Measurements from ENCODE around the gene EHD3. TPM values are rescaled to one million over a fixed set of nuclear protein-coding genes. Genes with fewer than 3 reads are reported as not detected.

EHD3 gene
- total RNA-seq, 1 donor from 2014 or later: 3.9 TPM

- Histone ChIP-seq H3K4me1 (no peaks in the 10 kb centered on the region), H3K27me3 (no peaks in the 10 kb centered on the region), H3K4me2 (no peak overlapping the region), H3K79me2 (ENCODE audit: low read depth) (no peaks in the 10 kb centered on the region), H2AFZ (replicated peaks) (no peak overlapping the region), H3K4me3 (no peak overlapping the region), H3K27ac (no peak overlapping the region), H3K36me3 (no peaks in the 10 kb centered on the region), H4K20me1 (ENCODE audit: low read depth) (no peaks in the 10 kb centered on the region), H3K9me3 (ENCODE audit: low read depth) (no peaks in the 10 kb centered on the region), H3K9ac (no peak overlapping the region), H3F3A (ENCODE audit: low read depth) (no peaks in the 10 kb centered on the region)
- Mint-ChIP-seq H3K27me3 (ENCODE audit: insufficient read depth, low read depth) (peaks cover 7% of the 10 kb centered on the region), H3K4me1 (peaks cover 7% of the 10 kb centered on the region), H3K27ac (no peak overlapping the region), H3K9me3 (no peaks in the 10 kb centered on the region), H3K4me3 (no peak overlapping the region), H3K36me3 (no peaks in the 10 kb centered on the region)
- TF ChIP-seq EZH2phosphoT487 (IDR thresholded peaks at IDR 0.05) (no peak), CTCF (IDR thresholded peaks at IDR 0.05) (no peak), EZH2 (IDR thresholded peaks at IDR 0.05) (no peak)
- DNase-seq (ENCODE audit: low spot score): no peak
Observed at GRCh38 chr2:31227110-31227509, 6.8 kb upstream of the EHD3 start.

GRCh38 chr2:31227711-31228125, 6.2 kb upstream of the EHD3 start:
- TF ChIP-seq CTCF (IDR thresholded peaks at IDR 0.05) (no peak), EZH2phosphoT487 (IDR thresholded peaks at IDR 0.05) (no peak), EZH2 (IDR thresholded peaks at IDR 0.05) (no peak)
- H2AFZ ChIP-seq (replicated peaks): no peak overlapping the region
- no peak overlapping the region for H3K4me3 Mint-ChIP-seq
- peaks cover 12% of the 10 kb centered on the region for H3K4me1 Mint-ChIP-seq
- no peaks in the 10 kb centered on the region for H3K4me1 ChIP-seq
- no peak overlapping the region for H3K4me3 ChIP-seq
- no peak for DNase-seq (ENCODE audit: low spot score)
- no peaks in the 10 kb centered on the region for H3F3A ChIP-seq (ENCODE audit: low read depth)
- no peaks in the 10 kb centered on the region for H3K9me3 Mint-ChIP-seq
- no peak overlapping the region for H3K27ac ChIP-seq
- H3K9ac ChIP-seq: no peak overlapping the region
- H3K36me3 Mint-ChIP-seq: no peaks in the 10 kb centered on the region
- peaks cover 7% of the 10 kb centered on the region for H3K27me3 Mint-ChIP-seq (ENCODE audit: insufficient read depth, low read depth)
- H3K4me2 ChIP-seq: no peak overlapping the region
- no peaks in the 10 kb centered on the region for H4K20me1 ChIP-seq (ENCODE audit: low read depth)
- no peaks in the 10 kb centered on the region for H3K9me3 ChIP-seq (ENCODE audit: low read depth)
- no peak overlapping the region for H3K27ac Mint-ChIP-seq
- H3K36me3 ChIP-seq: no peaks in the 10 kb centered on the region
- no peaks in the 10 kb centered on the region for H3K79me2 ChIP-seq (ENCODE audit: low read depth)
- H3K27me3 ChIP-seq: no peaks in the 10 kb centered on the region

GRCh38 chr2:31228717-31229116, 5.2 kb upstream of the EHD3 start:
- peaks cover 3% of the 10 kb centered on the region for H3K4me1 ChIP-seq
- DNase-seq (ENCODE audit: low spot score): no peak

More at GRCh38 chr2:31228717-31229116, 5.2 kb upstream of the EHD3 start:
- Histone ChIP-seq H3K27me3 (no peaks in the 10 kb centered on the region), H3K79me2 (ENCODE audit: low read depth) (no peaks in the 10 kb centered on the region), H4K20me1 (ENCODE audit: low read depth) (no peaks in the 10 kb centered on the region), H3K4me2 (no peak overlapping the region), H3K4me3 (no peak overlapping the region), H3K9ac (no peak overlapping the region), H3K9me3 (ENCODE audit: low read depth) (no peaks in the 10 kb centered on the region), H3K27ac (no peak overlapping the region), H3F3A (ENCODE audit: low read depth) (no peaks in the 10 kb centered on the region), H2AFZ (replicated peaks) (no peak overlapping the region), H3K36me3 (no peaks in the 10 kb centered on the region)
- no peak overlapping the region for H3K27ac Mint-ChIP-seq
- no peaks in the 10 kb centered on the region for H3K9me3 Mint-ChIP-seq
- H3K36me3 Mint-ChIP-seq: no peaks in the 10 kb centered on the region
- H3K4me1 Mint-ChIP-seq: peaks cover 20% of the 10 kb centered on the region
- peaks cover 7% of the 10 kb centered on the region for H3K27me3 Mint-ChIP-seq (ENCODE audit: insufficient read depth, low read depth)
- TF ChIP-seq EZH2phosphoT487 (IDR thresholded peaks at IDR 0.05) (no peak), CTCF (IDR thresholded peaks at IDR 0.05) (no peak), EZH2 (IDR thresholded peaks at IDR 0.05) (no peak)
- no peak overlapping the region for H3K4me3 Mint-ChIP-seq
